ACC112 (cell line): Measurements from ENCODE around the gene HK2.

ENCODE experiments used
- H2AFZ ChIP-seq: fragments of 200-600 bp; sonication (generic); one replicate; pipeline ENCODE4 v1.6.0; 2017; ENCODE audit warnings: antibody characterized with exemption, low read length; ENCODE audit not compliant: unreplicated experiment
- H3K27ac ChIP-seq: fragments of 200-600 bp; sonication (generic); 2 replicates; pipeline ENCODE4 v1.5.1; 2014; ENCODE audit warnings: low read depth, mild to moderate bottlenecking, antibody characterized with exemption, low read length, moderate library complexity
- H3K27me3 ChIP-seq: fragments of 200-600 bp; sonication (generic); 2 replicates; pipeline ENCODE4 v1.6.1; 2014; ENCODE audit warnings: mild to moderate bottlenecking, antibody characterized with exemption, low read length, moderate library complexity, mixed read lengths; ENCODE audit not compliant: insufficient read depth
- H3K36me3 ChIP-seq: fragments of 200-600 bp; sonication (generic); 2 replicates; pipeline ENCODE4 v1.6.1; 2016; ENCODE audit warnings: mild to moderate bottlenecking, antibody characterized with exemption, low read length, moderate library complexity, mixed read lengths; ENCODE audit not compliant: insufficient read depth
- H3K4me1 ChIP-seq: fragments of 200-600 bp; sonication (generic); one replicate; pipeline ENCODE4 v1.6.1; 2016; ENCODE audit warnings: low read length, mixed read lengths; ENCODE audit not compliant: insufficient read depth, unreplicated experiment, control insufficient read depth
- H3K4me3 ChIP-seq: fragments of 200-600 bp; sonication (generic); 2 replicates; pipeline ENCODE4 v1.5.1; 2014; ENCODE audit warnings: mild to moderate bottlenecking, low read depth, low read length
- H3K79me2 ChIP-seq: fragments of 200-600 bp; sonication (generic); one replicate; pipeline ENCODE4 v1.6.0; 2016; ENCODE audit warnings: low read length; ENCODE audit not compliant: control insufficient read depth, unreplicated experiment, insufficient read depth

HK2 gene

DNA sequence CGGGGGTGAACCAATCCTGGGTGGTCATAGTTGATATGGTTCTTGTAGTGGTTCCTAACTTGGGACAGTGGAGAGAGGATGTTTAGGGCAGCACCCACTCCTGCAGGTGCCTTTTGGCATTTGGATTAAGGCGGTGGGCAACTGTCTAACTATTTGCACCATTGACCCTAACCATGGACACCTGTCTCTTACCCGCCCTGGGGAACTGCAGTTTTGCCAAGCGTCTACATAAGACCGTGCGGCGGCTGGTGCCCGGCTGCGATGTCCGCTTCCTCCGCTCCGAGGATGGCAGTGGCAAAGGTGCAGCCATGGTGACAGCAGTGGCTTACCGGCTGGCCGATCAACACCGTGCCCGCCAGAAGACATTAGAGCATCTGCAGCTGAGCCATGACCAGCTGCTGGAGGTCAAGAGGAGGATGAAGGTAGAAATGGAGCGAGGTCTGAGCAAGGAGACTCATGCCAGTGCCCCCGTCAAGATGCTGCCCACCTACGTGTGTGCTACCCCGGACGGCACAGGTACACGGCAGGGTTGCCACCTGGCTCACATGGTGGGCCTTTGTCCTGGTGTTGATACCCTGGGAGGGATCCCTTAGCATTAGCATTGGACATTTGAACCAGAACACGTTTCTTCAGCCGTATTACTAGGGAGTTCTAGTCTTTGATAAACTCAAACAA is 46.3 kb downstream of the HK2 start:
- peaks cover 59% of the 10 kb centered on the region for H3K36me3 ChIP-seq
- no peak overlapping the region for H2AFZ ChIP-seq
- peaks cover 10% of the 10 kb centered on the region for H3K4me1 ChIP-seq
- no peak overlapping the region for H3K27ac ChIP-seq
- H3K79me2 ChIP-seq, result no peaks in the 10 kb centered on the region
- no peaks in the 10 kb centered on the region for H3K27me3 ChIP-seq
- no peak overlapping the region for H3K4me3 ChIP-seq

GRCh38 chr2:74881176-74881575 is 47.2 kb downstream of the HK2 start:
- Histone ChIP-seq H3K27ac (no peak overlapping the region), H3K4me3 (no peak overlapping the region), H3K27me3 (no peaks in the 10 kb centered on the region), H3K36me3 (peaks cover 66% of the 10 kb centered on the region), H2AFZ (no peak overlapping the region), H3K4me1 (peaks cover under 1% of the 10 kb centered on the region), H3K79me2 (no peaks in the 10 kb centered on the region)

DNA sequence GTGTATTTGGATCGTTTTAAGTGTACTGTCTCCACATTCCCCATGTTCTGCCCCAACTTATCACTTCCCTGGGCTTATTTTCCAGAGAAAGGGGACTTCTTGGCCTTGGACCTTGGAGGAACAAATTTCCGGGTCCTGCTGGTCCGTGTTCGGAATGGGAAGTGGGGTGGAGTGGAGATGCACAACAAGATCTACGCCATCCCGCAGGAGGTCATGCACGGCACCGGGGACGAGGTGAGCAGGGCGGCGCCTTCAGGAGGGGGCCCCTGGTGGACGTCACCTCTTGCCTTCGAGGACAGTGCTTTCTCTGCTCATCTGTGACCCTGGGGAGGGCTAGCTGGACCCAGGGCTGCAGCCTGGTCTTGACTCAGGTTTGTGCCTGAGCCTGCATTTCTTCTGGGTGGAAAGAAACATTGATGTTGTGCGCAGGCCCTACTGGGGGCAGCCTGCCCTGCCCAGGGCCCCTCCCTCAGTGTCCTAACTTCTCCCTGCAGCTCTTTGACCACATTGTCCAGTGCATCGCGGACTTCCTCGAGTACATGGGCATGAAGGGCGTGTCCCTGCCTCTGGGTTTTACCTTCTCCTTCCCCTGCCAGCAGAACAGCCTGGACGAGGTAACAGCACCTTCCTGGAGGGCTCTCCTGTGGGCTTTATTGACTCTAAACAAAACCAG is 47.8 kb downstream of the HK2 start:
- H3K4me3 ChIP-seq, result no peak overlapping the region
- no peak overlapping the region for H3K27ac ChIP-seq
- H3K4me1 ChIP-seq, result peaks cover 3% of the 10 kb centered on the region
- H3K36me3 ChIP-seq, result peaks cover 68% of the 10 kb centered on the region
- no peaks in the 10 kb centered on the region for H3K27me3 ChIP-seq
- no peaks in the 10 kb centered on the region for H3K79me2 ChIP-seq
- H2AFZ ChIP-seq, result no peak overlapping the region

DNA sequence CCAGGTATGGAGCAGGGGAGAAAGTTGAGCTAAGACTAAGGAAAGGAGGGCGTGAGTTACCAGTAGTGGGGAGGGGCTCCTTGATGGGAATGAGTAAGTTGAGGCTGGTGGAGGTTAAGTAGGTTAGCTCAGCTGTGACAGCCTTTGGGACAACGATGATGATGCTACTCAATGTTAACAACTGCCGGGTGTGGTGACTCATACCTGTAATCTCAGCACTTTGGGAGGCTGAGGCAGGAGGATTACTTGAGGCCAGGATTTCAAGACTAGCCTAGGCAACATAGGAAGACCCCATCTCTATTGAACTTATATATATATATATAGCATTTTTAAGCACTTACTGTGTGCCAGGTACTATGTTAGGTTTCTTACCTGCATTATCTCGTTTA is 48.4 kb downstream of the HK2 start:
- Histone ChIP-seq H2AFZ (no peak overlapping the region), H3K27ac (no peak overlapping the region), H3K4me3 (no peak overlapping the region), H3K27me3 (no peaks in the 10 kb centered on the region), H3K36me3 (peaks cover 63% of the 10 kb centered on the region), H3K79me2 (no peaks in the 10 kb centered on the region), H3K4me1 (peaks cover 9% of the 10 kb centered on the region)

- no peak overlapping the region for H2AFZ ChIP-seq
- no peaks in the 10 kb centered on the region for H3K79me2 ChIP-seq
- H3K27ac ChIP-seq, result no peak overlapping the region
- no peak overlapping the region for H3K4me3 ChIP-seq
- H3K27me3 ChIP-seq, result no peaks in the 10 kb centered on the region
- H3K36me3 ChIP-seq, result peaks cover 58% of the 10 kb centered on the region
- H3K4me1 ChIP-seq, result peaks cover 16% of the 10 kb centered on the region
Measured at GRCh38 chr2:74883011-74883410, 49.1 kb downstream of the HK2 start.

DNA sequence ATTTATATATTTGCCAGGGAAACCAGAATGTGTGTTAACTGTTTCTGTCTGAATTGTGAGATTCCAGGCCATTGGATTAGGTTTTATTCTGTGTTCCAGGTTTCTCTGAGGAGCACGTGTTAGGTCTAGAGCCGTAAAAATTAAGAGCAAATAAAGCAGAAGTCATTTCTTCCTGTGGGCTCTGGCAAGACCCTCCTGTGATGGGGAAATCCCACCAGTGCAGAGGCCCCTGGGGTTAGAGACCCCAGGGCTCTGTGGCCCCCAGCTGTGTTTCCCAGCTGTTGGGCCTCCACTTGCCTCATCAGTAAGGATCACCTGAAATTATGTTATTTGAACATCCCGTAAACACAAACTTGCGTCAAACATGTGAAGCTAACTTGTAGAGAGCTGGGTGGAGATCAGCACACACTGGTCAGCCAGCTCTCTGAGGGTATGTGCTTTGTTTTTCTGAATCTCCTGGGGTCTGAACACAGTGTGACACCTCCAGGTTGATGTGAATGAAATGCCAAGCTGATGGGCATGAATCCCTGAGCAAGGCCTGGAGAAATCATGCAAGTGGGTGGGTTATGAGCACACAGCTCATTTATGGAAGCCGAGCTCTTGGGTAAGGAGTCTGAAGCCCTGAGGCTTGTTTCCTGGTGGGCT is 50.3 kb downstream of the HK2 start:
- H3K27ac ChIP-seq, result no peak overlapping the region
- H3K4me1 ChIP-seq, result peaks cover 25% of the 10 kb centered on the region
- no peak overlapping the region for H3K4me3 ChIP-seq
- H3K27me3 ChIP-seq, result no peaks in the 10 kb centered on the region
- H3K36me3 ChIP-seq, result peaks cover 65% of the 10 kb centered on the region
- H2AFZ ChIP-seq, result no peak overlapping the region
- H3K79me2 ChIP-seq, result no peaks in the 10 kb centered on the region

GRCh38 chr2:74884866-74885265 is 50.9 kb downstream of the HK2 start:
- Histone ChIP-seq H3K4me3 (no peak overlapping the region), H2AFZ (no peak overlapping the region), H3K27ac (no peak overlapping the region), H3K36me3 (peaks cover 59% of the 10 kb centered on the region), H3K79me2 (no peaks in the 10 kb centered on the region), H3K27me3 (no peaks in the 10 kb centered on the region), H3K4me1 (peaks cover 25% of the 10 kb centered on the region)

DNA sequence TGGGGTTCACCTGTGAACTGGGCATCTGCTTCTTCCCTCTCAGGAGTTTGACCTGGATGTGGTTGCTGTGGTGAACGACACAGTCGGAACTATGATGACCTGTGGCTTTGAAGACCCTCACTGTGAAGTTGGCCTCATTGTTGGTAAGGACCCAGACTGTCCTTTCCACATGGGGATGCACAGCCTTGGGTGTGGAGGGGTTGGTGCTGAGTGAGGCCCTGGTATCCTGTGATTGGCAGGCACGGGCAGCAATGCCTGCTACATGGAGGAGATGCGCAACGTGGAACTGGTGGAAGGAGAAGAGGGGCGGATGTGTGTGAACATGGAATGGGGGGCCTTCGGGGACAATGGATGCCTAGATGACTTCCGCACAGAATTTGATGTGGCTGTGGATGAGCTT is 52.3 kb downstream of the HK2 start:
- H3K4me3 ChIP-seq, result no peak overlapping the region
- H3K27ac ChIP-seq, result peak overlapping the region; percentile 94
- peaks cover 61% of the 10 kb centered on the region for H3K36me3 ChIP-seq
- no peaks in the 10 kb centered on the region for H3K27me3 ChIP-seq
- H3K4me1 ChIP-seq, result peaks cover 25% of the 10 kb centered on the region
- H3K79me2 ChIP-seq, result no peaks in the 10 kb centered on the region
- no peak overlapping the region for H2AFZ ChIP-seq

- Histone ChIP-seq H2AFZ (no peak overlapping the region), H3K79me2 (no peaks in the 10 kb centered on the region), H3K36me3 (peaks cover 62% of the 10 kb centered on the region), H3K27ac (peak overlapping the region; percentile 94), H3K27me3 (no peaks in the 10 kb centered on the region), H3K4me1 (peaks cover 27% of the 10 kb centered on the region), H3K4me3 (no peak overlapping the region)
Measured at GRCh38 chr2:74886811-74887210, 52.9 kb downstream of the HK2 start.

DNA sequence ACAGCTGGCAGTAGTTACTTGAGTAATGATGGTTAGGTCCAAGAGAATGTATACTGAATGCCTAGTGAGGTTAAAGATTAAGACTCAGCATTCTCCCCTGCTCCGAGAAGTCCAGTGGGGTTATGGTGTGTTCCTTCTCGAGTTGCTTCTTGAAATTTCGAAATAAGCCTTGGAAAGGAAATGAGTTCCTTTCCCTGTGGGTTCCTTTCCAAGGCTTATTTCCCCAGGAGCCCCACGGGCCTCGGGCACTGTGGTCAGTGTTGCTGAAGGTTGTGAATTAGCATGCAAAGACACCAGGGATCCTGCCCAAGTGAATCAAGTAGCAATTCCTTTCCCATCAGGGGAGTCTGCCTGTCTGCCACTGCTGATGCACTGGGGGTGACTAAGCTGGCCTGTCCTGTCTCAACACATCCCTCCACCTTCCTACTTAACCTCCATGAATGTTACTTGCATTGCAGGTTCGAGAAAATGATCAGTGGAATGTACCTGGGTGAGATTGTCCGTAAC is 53.6 kb downstream of the HK2 start:
- no peak overlapping the region for H2AFZ ChIP-seq
- no peaks in the 10 kb centered on the region for H3K79me2 ChIP-seq
- H3K4me3 ChIP-seq, result peak overlapping the region; percentile 12; the same call in 1 of the 2 replicates
- peaks cover 34% of the 10 kb centered on the region for H3K4me1 ChIP-seq
- peak overlapping the region; percentile 94 for H3K27ac ChIP-seq
- H3K27me3 ChIP-seq, result no peaks in the 10 kb centered on the region
- peaks cover 57% of the 10 kb centered on the region for H3K36me3 ChIP-seq
